ENCODE data around the gene MYOZ3. TPM values are rescaled to one million over a fixed set of nuclear protein-coding genes. Genes with fewer than 3 reads are reported as not detected.

MYOZ3 gene
- total RNA-seq, 1 experiment from 2014 or later: 0.10 TPM

GRCh38 chr5:150676578-150676977, 15.5 kb downstream of the MYOZ3 start (continued):
- TF ChIP-seq TCF7L2 (IDR thresholded peaks at IDR 0.05; ENCODE audit: borderline replicate concordance, extremely low read depth, insufficient read depth, insufficient read length) (no peak), EZH2phosphoT487 (IDR thresholded peaks at IDR 0.05; ENCODE audit: borderline replicate concordance) (no peak)

- H3K4me3 ChIP-seq (replicated peaks in 1 of 2; ENCODE audit: low read depth in 1 of 2, low read length in 2 of 2): no peak overlapping the region
- intact Hi-C loops (cut with micrococcal nuclease): no loop called here
- H3K36me3 ChIP-seq (ENCODE audit: control insufficient read depth in 1 of 2, insufficient read depth in 2 of 2, low read length in 2 of 2): peaks cover 22 to 35% of the 10 kb centered on the region in 2 experiments
- ChIA-PET CTCF (no interaction called here), RAD21 (ENCODE audit: low non-redundant PET in 1 of 2, low total read pairs in 2 of 2, uncharacterized antibody in 2 of 2, unreplicated experiment in 2 of 2) (no interaction called here), POLR2A (no interaction called here)
- no peaks in the 10 kb centered on the region for H4K20me1 ChIP-seq (ENCODE audit: insufficient read depth)
- no peak overlapping the region for H2AFZ ChIP-seq (ENCODE audit: low read depth, low read length, poor library complexity, severe bottlenecking)
- TF ChIP-seq ATF3 (IDR thresholded peaks at IDR 0.05): no peak
- no peak for TF ChIP-seq ELF1 (IDR thresholded peaks at IDR 0.05; ENCODE audit: borderline replicate concordance, low read depth)
- TF ChIP-seq MAX (IDR thresholded peaks at IDR 0.05): no peak
- TF ChIP-seq CTCF (IDR thresholded peaks at IDR 0.05 in 2 of 3, conservative IDR thresholded peaks at IDR 0.05 in 1 of 3; ENCODE audit: borderline replicate concordance in 1 of 3, insufficient read depth in 1 of 3, low read depth in 2 of 3, low read length in 2 of 3): no peak
- no peak for TF ChIP-seq ZFX (IDR thresholded peaks at IDR 0.05)
- TF ChIP-seq CEBPB (IDR thresholded peaks at IDR 0.05; ENCODE audit: low read depth): no peak
- no peak for TF ChIP-seq RAD21 (IDR thresholded peaks at IDR 0.05; ENCODE audit: low read depth)
- no peak for TF ChIP-seq EGR1 (IDR thresholded peaks at IDR 0.05; ENCODE audit: low read depth)
- no peak for TF ChIP-seq POLR2AphosphoS5 (IDR thresholded peaks at IDR 0.05; ENCODE audit: low read depth, low read length)
- H3K79me2 ChIP-seq (ENCODE audit: insufficient read depth, low read length): no peaks in the 10 kb centered on the region
- no peaks in the 10 kb centered on the region for H3K9me2 ChIP-seq (ENCODE audit: insufficient read depth)
- no peak overlapping the region for H3K4me2 ChIP-seq (ENCODE audit: low read length)
- ATAC-seq: no peak
- H3K4me1 ChIP-seq (ENCODE audit: control insufficient read depth in 1 of 2, insufficient read depth in 2 of 2, low read length in 2 of 2): no peaks in the 10 kb centered on the region
- H3K27ac ChIP-seq (ENCODE audit: low read depth, low read length): no peak overlapping the region
- no peak for DNase-seq (ENCODE audit: low read depth, low spot score)
- no peaks in the 10 kb centered on the region for H3K9me3 ChIP-seq (ENCODE audit: control insufficient read depth in 1 of 2, insufficient read depth in 1 of 2, low read depth in 1 of 2, low read length in 2 of 2)
- BruUV-seq (replicated peaks): no TSS peak
- no peaks in the 10 kb centered on the region for H3K27me3 ChIP-seq (ENCODE audit: insufficient read depth, low read length)
- no peak overlapping the region for H3K9ac ChIP-seq (ENCODE audit: low read length)
These were observed 28.1 kb downstream of the MYOZ3 start for GRCh38 chr5:150689120-150689519.

All from HCT116 (cell line).